Astrocyte of the spinal cord (primary cell): ENCODE results near the gene TRIM7.

Experiments used
- DNase-seq: peaks from one replicate; pipeline ENCODE4 v3.0.0; 2011; ENCODE audit warnings: low read depth, low spot score
- H3K4me3 ChIP-seq: 2 replicates; pipeline ENCODE4 v1.5.1; 2011; ENCODE audit warnings: low read depth, mild to moderate bottlenecking, low read length, moderate library complexity
- CTCF ChIP-seq: IDR thresholded peaks from 2 replicates; pipeline ENCODE4 v1.5.1; 2012; ENCODE audit warnings: low read depth, mild to moderate bottlenecking, low read length, inconsistent platforms
- in situ Hi-C: cut with HindIII; loops from 2 replicates; pipeline ENCODE4 v1.10.0; 2017; ENCODE audit warnings: low sequenced_read_pairs

The TRIM7 gene

GRCh38 chr5:181192337-181193046 lies 12.5 kb downstream of the TRIM7 start:
- in situ Hi-C loops, result no loop called here
- no peak for TF ChIP-seq CTCF
- peak overlapping the region; percentile 79 for H3K4me3 ChIP-seq
- no peak for DNase-seq

- in situ Hi-C loops, result no loop called here
- peak; percentile 96 for DNase-seq
- peak overlapping the region; percentile 79 for H3K4me3 ChIP-seq
- TF ChIP-seq CTCF, result no peak
Measured at GRCh38 chr5:181191526-181192336, 13.3 kb downstream of the TRIM7 start.

GRCh38 chr5:181190711-181191525 lies 14.1 kb downstream of the TRIM7 start:
- TF ChIP-seq CTCF, result peak; percentile 24
- in situ Hi-C loops, result no loop called here
- no peak for DNase-seq

GRCh38 chr5:181189962-181190710 lies 14.9 kb downstream of the TRIM7 start:
- H3K4me3 ChIP-seq, result peak overlapping the region; percentile 79
- DNase-seq, result no peak
- in situ Hi-C loops, result no loop called here
- TF ChIP-seq CTCF, result no peak

More at GRCh38 chr5:181190711-181191525, 14.1 kb downstream of the TRIM7 start:
- H3K4me3 ChIP-seq, result peak overlapping the region; percentile 79

GRCh38 chr5:181189363-181189961 lies 15.5 kb downstream of the TRIM7 start:
- DNase-seq, result peak; percentile 51
- in situ Hi-C loops, result no loop called here
- peak overlapping the region; percentile 79 for H3K4me3 ChIP-seq
- TF ChIP-seq CTCF, result no peak
